HG03457 (cell line): ENCODE measurements around the gene EMC7.
"Not testable (repeated sequence)": the region's sequence is repeated elsewhere in the genome, so short reads cannot be mapped to it uniquely, and the experiment has no call there.

Experiments used
- ATAC-seq: cut with Tn5 transposase; IDR thresholded peaks from one replicate; pipeline ENCODE4 v1.9.1; 2021; ENCODE audit warnings: moderate number of reproducible peaks; ENCODE audit not compliant: unreplicated experiment

EMC7 gene

DNA sequence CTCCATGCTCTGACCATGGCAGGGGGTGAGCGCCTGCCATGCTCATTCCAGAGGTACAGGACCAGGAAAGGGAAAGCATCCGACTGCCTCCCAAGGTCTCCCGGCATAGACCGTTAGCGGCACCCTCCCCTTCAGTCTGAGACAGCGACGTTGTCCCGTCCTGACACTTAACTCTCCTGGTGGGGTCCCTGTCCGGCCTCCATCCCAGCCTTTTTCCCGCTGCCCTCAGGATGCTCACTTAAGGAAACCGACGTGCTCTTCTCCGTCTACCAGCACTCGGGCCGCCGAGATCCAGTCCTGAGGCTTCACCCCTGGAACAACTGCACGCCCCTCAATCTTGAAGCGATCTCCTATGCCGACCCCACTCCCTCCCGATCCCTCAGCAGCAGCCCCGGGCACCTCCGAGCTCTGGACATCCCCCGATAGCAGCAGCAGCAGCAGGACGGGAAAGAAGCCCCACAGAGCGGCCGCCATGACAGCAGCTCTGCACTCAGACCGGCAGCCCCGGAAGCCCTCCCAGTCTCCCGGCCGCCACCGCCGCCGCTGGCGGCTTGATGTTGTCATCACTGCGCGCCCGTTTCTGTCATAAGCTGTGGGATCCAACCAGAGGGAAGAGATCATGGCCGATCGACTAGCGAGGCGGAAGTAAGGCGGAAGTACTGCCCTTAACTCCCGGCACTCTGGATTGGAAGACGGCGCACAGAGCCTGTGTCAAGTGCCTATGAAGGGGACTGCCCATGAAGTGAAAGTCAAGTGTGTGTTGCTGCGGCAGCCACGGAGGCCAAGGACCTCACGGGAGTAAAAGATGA lies at the start of gene EMC7, which contains the start of gene PGBD4:
Gene EMC7, minus strand, starts transcription at position 497 of the 809 bp plus-strand sequence. Its CDS starts 23 bp downstream, at position 474.
Gene PGBD4, plus strand, starts transcription at position 718 of the 809 bp plus-strand sequence. CDS start 449 bp downstream, outside the sequence.
- ATAC-seq = peak; percentile 89

DNA sequence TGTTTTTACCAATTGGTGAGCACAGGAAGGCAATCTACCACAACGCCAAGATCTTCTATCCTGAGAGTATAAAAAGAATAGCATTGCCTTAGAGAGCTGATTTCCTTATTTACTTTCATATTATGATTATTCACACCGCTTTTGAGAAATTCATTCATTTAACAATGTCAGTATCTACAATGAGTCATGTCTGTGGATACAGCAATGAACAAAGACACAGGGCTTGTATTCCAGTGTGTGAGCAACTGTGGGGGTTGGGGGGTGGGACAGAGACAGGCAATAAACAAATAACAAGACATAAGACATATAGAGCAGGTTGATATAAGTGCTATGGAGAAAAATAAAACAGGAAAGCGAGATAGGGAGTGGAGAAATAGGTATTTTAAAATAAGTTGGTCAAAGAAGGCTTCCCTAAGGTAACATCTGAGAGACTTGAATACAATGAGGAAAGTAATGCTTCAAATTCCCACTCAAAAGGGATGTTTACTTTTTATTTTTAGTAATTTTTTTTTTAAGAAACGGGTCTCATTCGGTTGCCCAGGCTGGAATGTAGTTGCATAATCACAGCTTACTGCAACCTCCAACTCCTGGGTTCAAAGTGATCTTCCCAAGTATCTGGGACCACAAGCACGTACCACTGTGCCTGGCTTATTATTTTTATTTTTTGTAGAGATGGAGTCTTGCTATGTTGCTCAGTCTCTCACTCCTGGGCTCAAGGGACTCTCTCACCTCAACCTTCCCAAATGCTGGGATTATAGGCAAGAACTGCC lies 45.9 kb upstream of the EMC7 start:
- no peak for ATAC-seq

DNA sequence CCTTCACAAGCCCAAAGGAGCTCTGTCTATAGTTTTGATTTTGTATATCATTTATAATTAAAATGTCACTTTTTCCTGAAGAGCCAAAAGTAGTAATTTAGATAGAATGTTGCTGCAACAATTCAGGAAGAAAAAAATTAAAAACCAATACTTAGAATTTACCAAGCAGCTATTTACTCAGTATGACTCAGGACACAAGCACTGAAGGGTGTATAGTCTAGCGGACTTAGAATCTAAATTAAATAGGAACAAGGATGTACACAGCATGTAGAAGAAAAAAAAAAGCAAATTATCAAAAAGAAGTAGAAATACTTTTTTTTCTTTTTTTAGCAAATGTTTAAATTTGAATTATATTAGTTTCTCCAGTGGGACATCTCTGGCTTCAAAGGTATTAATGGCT lies 31.8 kb upstream of the EMC7 start:
- no peak for ATAC-seq

GRCh38 chr15:34132881-34133280 lies 31.2 kb upstream of the EMC7 start:
- no peak for ATAC-seq

- ATAC-seq = no peak
These were observed 27.2 kb upstream of the EMC7 start for GRCh38 chr15:34128898-34129297.

DNA sequence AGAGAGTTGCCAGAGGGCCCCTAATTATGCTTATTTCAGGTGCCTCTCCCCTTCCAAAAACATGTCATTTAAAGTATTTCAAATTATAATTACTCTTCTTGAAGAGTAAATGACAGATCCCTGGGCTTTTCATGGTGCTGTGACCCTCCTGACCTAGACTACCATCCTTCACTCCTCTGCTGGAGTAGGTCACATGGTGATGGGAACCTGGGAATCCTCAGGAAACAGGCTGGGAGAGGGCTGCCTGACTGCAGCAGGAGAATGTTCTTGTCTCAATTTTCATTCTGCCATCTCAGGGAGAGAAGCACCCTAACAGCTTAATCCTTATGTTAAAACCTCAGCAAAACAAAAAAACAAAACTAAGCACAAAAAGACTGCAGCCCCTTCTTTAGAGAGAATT lies 24.9 kb upstream of the EMC7 start:
- no peak for ATAC-seq

GRCh38 chr15:34125945-34126344 lies 24.3 kb upstream of the EMC7 start:
- ATAC-seq = no peak

GRCh38 chr15:34124651-34125050 lies 23.0 kb upstream of the EMC7 start:
- no peak for ATAC-seq

GRCh38 chr15:34122771-34123183 lies 21.1 kb upstream of the EMC7 start:
- ATAC-seq = no peak

GRCh38 chr15:34121786-34122185 lies 20.1 kb upstream of the EMC7 start:
- ATAC-seq = not testable (repeated sequence)

- not testable (repeated sequence) for ATAC-seq
These were observed 18.8 kb upstream of the EMC7 start for GRCh38 chr15:34120420-34120819.

GRCh38 chr15:34119291-34119690 lies 17.6 kb upstream of the EMC7 start:
- no peak for ATAC-seq

- ATAC-seq = no peak
These were observed 15.0 kb upstream of the EMC7 start for GRCh38 chr15:34116620-34117019.

DNA sequence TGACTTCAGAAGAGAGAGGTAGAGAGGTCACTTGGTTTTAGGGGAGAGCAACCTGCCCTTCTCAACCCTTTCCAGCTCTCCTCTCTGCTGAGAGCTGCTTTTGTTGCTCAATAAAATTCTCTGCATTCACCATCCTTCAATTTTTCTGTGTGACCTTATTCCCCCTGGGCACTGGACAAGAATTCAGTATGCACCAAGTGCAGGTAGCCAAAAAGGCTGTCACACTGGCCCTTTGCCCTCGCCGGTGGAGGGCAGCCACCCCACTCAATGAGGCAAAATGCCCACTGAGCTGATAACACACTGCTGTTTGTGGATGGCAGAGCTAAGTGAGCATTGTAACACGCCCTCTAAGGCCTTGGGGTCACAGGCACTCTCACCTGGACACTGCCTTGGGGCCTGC lies 13.1 kb upstream of the EMC7 start:
- ATAC-seq = no peak

DNA sequence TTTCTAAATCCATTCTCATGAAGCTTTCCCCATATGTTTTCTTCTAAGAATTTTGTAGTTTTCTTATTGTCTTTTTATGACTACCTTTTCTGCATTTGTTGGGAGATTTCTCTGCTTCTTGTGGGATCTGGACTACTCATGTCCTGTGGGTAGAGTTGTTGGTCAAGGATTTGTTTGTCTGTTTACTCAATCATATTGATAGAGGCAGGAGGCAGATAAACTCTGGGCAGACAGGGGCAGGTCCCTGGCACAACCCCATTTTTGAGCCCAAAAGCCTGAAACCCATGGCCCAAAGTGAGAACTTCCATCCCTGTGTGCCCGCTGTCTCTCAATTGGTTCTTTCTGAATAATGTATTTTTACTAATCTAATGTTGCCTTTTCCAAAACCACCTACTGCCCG lies 12.6 kb upstream of the EMC7 start:
- no peak for ATAC-seq

DNA sequence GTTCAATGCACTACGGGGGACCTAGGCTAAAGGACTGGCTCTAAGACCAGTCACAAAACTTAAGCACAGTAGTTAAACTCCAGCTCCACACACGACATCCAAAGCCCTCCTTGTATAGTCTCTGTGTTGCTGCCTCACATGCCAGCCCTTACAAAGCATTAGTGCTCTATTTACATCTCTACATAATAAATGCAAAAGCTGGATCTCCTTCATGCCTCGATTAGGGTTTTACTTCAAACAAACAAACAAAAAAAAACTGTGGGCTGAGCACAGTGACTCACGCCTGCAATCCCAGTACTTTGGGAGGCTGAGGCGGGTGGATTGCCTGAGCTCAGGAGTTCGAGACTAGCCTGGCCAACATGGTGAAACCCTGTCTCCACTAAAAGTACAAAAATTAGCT lies 9.8 kb upstream of the EMC7 start:
- ATAC-seq = no peak

DNA sequence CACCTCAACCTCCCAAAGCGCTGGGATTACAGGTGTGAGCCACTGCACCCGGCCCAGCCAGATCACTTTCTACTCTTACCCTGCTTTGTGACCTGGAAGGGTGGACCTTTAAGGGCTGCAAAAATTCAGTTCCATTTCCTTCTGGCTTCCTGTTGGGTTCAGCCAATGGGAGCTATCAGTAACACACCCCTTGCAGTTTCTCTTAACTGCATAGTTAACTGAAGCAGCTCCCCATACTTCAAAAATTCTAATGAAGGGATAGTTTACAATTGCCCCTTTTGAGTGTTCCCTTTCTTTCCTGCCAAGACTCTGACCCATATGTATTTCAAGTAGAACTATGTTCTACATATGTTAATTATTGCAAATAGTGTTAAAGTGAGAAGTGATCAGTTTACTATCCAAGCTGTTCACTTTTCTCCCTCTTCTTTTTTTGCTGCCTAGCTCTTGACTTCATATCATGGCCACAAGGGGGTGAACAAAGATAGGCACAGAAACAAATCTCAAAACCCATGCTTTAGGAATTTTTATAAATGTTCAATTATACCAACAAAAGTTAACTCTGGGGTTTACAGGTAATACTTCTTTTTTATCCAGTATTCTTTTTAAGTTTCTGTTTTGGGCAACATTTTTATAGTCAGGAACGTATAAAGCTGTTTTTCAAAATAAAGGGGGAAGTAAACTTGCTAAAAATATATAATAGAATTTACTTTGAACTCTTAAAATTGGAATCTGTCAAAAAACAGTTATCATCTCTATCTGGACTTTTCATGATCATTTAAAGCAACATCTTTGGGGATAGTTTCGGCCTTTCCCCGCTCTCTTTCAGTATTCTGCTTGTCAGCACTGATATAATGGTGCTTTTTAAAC lies 8.4 kb upstream of the EMC7 start:
- no peak for ATAC-seq

DNA sequence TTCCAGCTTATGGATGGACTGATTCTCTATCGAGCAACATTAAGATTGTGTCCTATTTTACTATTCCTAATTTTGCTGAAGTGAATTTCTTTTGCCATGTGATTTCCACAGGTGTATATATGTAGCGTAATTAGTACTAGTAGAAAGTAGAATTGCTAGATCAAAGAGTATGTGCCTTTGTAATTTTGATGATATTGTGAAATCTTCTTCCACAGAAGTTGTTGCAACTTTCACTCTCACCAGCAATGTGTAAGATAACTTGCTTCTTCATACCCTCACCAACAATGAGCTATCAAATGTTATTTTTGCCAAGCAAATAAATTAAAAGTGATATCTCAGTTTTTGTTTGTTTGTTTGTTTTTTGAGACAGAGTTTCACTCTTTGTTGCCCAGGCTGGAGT lies 5.7 kb upstream of the EMC7 start:
- no peak for ATAC-seq

- ATAC-seq = no peak
These were observed 4.8 kb upstream of the EMC7 start for GRCh38 chr15:34106423-34106822.

GRCh38 chr15:34102175-34102925 lies 688 bp upstream of the EMC7 start:
- no peak for ATAC-seq
